Epidermal melanocyte (primary cell): ENCODE measurements around the gene RASGRP1.

Source experiments
- DNase-seq: peaks from one replicate; pipeline ENCODE4 v3.0.0; 2011; ENCODE audit warnings: low spot score; ENCODE audit not compliant: insufficient read length

The RASGRP1 gene

GRCh38 chr15:38538328-38539007 lies 26.1 kb downstream of the RASGRP1 start:
- no peak for DNase-seq

- no peak for DNase-seq
Measured at GRCh38 chr15:38536201-38536676, 28.4 kb downstream of the RASGRP1 start.

GRCh38 chr15:38535491-38536200 lies 29.0 kb downstream of the RASGRP1 start:
- no peak for DNase-seq

GRCh38 chr15:38534691-38535090 lies 29.9 kb downstream of the RASGRP1 start:
- DNase-seq: no peak

GRCh38 chr15:38533926-38534325 lies 30.7 kb downstream of the RASGRP1 start:
- no peak for DNase-seq

DNA sequence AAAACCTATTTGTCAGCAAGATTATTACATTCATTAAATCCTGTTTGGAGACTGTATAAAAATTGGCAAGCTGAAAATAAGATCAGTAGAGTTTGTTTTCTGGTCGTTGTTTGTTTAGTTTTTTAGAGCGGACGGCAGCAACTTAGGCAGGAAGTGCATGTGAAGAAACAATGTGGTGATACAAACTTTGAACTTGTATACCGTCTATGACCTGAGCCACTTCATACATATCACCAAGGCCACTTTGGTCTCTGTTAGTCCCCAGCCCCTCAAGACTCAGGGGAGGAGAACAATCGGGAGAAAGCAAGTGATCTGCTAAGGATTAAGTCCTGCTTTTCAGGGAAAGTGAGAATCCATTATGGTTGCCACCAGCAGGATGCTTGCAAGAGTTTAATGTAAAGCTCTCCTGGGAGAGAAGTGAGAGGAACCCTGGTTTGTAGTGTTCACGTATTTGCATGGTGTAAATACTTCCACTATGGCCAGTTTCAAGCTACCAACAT lies 31.1 kb downstream of the RASGRP1 start:
- DNase-seq: no peak

GRCh38 chr15:38532728-38533127 lies 31.9 kb downstream of the RASGRP1 start:
- DNase-seq: no peak

- no peak for DNase-seq
Measured at GRCh38 chr15:38531509-38531908, 33.1 kb downstream of the RASGRP1 start.

GRCh38 chr15:38530113-38530512 lies 34.5 kb downstream of the RASGRP1 start:
- DNase-seq: no peak

- no peak for DNase-seq
Measured at GRCh38 chr15:38528294-38528693, 36.3 kb downstream of the RASGRP1 start.

DNA sequence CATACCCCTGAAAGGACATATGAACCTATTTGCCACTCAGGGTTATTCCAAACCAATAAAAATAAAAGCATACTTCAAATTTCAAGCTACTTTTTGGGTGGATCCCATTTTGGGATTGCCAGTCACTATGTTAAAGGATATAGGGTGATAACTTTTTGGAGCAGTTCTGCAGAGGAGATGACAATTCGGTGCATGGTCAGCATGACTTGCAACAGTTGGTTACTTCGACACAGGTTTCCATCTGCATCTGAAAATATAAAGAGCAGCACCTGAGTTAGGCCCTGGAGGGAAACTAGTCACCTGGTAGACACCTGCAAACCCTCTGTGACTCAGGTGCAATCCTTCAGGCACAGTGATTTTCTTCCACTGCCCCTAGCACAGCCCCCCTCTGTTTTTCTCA lies 38.5 kb downstream of the RASGRP1 start:
- no peak for DNase-seq

DNA sequence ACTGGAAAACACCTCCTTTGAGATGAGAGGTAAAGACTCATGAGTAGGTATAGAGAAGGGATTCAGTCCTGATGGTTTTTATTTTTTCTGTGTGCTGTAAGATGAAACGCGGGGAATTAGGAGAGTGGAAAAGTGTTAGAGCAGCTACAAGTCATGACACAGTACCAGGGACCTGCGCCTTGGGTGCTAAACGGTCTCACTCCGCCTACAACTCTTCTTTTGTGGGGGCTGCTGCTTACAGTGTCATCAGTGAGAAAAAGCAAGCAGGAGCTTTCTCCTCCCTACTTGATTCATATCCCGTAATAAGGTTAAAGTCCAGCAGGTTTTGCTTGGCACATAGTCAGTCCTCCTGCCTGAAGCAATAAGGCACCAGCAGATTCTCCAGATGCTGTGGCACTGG lies 39.1 kb downstream of the RASGRP1 start:
- DNase-seq: no peak

DNA sequence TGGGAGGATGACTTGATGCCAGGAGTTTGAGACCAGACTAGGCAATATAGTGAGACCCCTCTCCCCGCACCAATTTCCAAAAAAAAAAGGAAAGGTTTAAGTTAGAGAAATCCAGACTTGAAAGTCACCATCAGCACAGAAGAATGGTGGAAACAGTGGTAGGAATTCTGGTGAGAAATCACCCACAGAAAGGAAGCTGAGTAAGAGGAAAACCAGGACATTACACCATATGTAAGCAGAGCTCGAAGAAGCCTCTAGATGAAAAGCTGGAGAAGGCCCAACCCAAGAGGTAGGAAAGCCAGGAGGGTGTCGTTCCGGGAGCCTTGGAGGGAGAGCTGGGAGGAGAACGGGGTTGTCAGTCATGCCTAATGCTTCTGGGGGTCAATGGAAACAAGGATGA lies 40.5 kb downstream of the RASGRP1 start:
- no peak for DNase-seq

DNA sequence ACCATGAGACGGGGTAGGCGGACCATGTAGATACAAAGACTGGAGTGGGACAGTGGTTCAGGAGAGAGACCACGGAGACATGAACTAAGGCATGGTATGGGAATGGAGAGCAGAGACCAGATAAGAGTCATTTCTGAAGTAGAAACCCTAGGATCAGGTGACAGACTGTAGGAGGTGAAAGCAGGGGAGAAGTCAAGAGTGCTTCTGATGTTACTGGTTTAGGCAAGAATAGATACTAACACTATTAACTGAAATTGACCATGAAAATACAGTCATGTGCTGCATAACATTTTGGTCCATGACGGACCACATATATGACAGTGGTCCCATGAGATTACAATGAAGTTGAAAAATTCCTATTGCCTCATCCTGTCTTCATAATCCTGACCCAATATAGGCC lies 41.7 kb downstream of the RASGRP1 start:
- DNase-seq: no peak

- no peak for DNase-seq
Measured at GRCh38 chr15:38521316-38521715, 43.3 kb downstream of the RASGRP1 start.

- DNase-seq: no peak
Measured at GRCh38 chr15:38520035-38520434, 44.6 kb downstream of the RASGRP1 start.

DNA sequence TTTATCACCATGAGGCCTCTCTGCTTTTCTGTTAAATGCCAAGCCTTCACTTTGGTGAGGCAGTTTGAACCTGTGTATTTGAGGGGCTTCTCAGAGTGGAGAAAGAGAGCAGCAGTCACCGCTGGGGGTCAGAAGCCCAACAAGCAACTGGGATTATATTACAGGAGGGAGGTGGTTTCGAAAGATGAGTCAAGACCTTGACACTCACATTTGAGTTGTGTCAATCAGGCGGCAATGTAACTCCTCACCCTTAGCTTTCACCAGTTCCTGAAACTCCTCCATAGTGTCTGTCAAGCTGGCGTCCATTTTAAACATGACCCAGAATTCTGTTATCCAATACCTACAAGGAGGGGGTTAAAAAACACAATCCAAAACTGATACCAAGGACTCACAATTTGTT lies 46.5 kb downstream of the RASGRP1 start:
- no peak for DNase-seq

GRCh38 chr15:38517312-38517975 lies 47.2 kb downstream of the RASGRP1 start:
- no peak for DNase-seq

- DNase-seq: no peak
Measured at GRCh38 chr15:38516626-38517025, 48.0 kb downstream of the RASGRP1 start.

DNA sequence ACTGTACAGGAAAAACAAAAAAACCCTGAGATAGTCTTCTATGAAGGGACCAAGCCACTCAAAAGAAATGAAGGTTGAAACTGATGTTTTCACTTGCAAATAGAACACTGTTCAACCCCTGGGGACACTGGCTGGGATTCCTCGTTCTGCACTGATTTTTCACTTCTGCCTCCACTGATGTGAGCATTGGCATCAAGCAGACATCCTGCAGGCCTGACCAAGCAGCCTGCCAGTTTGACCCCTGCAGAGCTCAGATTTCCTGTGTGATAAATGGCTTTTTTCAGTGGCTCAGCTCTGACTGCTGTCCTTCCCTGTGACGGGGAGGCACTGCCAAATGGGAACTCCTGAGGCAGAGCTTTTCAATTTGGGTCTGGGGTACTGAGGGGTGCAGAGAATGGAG lies 50.0 kb downstream of the RASGRP1 start:
- no peak for DNase-seq

- no peak for DNase-seq
Measured at GRCh38 chr15:38512901-38513300, 51.7 kb downstream of the RASGRP1 start.

DNA sequence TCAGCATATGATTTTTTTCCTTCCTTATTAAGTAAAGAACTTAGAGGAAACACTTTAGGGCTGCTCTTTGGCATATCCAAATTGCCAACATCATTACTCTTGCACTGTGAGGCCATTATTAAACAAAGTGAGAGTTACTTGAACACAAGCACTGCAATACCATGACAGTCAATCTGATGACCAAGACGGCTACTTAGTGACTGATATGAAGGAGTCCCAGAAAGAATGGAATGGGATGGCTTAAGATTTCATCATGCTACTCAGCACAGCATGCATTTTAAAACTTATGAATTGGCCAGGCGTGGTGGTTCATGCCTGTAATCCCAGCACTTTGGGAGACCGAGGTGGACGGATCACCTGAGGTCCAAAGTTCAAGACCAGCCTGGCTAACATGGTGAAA lies 55.5 kb downstream of the RASGRP1 start:
- DNase-seq: no peak
